GM12801 (cell line): ENCODE results near the gene SDR9C7.

Source experiments
- TF ChIP-seq, protein P1 (sequence below): IDR thresholded peaks from one replicate; pipeline ENCODE4 v1.5.1; 2011; ENCODE audit warnings: control low read depth; ENCODE audit not compliant: insufficient read length; ENCODE audit errors: extremely low read depth

Gene SDR9C7

DNA sequence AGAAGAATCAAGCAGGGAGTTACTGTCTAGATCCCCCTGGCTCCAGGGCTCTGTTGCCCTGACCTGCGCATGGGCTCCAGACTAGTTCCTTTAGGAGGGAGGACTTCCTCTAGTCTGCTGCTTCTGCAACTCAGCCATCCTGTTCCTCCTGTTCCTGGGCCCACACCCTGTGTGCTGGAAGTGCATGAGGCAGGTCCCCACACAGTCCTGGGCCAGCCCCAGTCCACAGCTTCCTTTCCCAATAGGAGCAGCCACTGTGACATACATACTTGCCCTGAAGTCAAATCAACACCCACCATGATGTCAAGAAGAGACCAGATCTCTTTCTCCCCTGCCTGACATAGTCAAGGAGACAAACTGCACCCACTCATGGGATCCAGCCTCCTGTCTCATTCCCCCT, 1.3 kb downstream of the SDR9C7 start:
- TF ChIP-seq, protein P1, sequence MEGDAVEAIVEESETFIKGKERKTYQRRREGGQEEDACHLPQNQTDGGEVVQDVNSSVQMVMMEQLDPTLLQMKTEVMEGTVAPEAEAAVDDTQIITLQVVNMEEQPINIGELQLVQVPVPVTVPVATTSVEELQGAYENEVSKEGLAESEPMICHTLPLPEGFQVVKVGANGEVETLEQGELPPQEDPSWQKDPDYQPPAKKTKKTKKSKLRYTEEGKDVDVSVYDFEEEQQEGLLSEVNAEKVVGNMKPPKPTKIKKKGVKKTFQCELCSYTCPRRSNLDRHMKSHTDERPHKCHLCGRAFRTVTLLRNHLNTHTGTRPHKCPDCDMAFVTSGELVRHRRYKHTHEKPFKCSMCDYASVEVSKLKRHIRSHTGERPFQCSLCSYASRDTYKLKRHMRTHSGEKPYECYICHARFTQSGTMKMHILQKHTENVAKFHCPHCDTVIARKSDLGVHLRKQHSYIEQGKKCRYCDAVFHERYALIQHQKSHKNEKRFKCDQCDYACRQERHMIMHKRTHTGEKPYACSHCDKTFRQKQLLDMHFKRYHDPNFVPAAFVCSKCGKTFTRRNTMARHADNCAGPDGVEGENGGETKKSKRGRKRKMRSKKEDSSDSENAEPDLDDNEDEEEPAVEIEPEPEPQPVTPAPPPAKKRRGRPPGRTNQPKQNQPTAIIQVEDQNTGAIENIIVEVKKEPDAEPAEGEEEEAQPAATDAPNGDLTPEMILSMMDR = no peak

DNA sequence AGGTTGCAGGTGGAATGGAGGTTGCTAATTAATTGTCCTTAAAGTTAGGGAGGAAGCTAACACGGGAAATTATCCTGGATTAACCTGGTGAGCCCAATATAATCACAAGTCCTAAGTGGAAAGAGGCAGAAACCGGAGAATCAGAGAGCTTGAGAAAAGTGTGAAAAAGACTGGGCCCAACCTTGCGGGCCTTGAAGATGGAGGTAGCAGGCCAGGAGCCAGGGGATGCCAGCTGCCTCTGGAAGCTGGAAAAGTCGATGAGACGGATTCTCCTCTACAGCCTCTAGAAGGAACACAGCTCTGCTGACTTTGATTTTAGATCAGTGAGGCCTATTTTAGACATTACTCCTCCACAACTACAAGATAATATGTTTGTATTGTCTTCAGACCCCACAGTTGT, 2.1 kb downstream of the SDR9C7 start:
- TF ChIP-seq, protein P1 = no peak

DNA sequence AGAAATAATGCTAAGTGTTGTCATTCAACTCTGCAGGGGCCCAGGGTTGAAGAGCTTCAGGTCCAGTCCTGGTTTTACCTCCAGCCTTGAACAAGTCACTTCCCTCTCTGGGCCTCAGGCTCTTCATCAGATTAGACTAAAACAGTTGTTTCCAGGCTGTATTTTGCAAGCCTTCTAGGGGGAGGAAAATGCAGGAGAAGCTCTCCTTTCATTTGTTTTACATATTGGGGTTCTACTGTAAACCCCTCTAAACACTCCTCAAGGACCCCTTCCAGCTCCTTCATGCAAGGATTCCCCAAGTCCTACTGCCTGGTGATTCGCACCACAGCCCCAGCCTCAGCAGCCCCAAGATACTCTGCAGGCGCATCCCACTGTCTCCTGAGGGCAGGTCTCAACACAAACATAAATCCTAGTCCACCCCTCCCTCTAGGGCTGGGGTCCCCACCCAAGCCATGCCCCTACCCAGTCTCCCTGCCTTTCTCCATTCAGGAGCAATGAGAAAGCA, 2.7 kb downstream of the SDR9C7 start:
- TF ChIP-seq, protein P1 = no peak

DNA sequence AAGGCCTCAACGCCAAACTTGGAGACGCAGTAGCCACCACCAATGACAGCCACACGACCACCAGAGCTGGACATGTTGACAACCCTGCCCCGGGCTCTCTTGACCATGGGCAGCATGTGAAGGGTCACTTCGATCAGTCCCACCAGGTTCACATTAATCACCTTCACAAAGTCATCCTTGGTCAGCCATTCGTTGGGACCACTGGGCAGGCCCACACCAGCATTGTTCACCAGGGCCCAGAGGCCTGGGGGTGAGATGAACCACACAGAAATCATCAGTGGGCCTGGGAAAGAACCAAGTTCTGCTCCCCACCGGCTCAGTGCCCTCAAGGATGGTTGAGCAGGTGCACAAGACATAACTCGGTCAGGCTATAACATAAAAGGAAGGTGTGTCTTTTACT, 4.0 kb downstream of the SDR9C7 start:
- TF ChIP-seq, protein P1 = no peak

DNA sequence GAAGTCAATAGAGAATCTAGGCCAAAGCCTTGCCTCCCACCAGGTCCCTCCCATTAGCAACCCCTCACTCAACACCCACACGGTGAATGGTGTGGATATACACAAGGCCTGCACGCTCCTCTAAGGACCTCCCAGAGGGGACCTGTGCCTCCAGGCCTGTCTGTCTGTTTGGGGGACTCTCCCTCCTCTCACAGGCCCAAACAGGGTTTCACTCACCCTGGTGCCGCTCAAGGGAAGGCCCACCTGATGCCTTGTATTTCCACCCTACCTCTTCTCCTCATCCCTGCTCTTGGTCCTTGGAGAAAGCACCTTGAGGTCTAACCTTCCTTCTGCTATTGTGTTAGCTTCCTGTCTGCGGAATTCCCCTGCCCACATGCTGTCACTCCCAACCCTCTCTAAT, 4.4 kb downstream of the SDR9C7 start:
- TF ChIP-seq, protein P1 = no peak

DNA sequence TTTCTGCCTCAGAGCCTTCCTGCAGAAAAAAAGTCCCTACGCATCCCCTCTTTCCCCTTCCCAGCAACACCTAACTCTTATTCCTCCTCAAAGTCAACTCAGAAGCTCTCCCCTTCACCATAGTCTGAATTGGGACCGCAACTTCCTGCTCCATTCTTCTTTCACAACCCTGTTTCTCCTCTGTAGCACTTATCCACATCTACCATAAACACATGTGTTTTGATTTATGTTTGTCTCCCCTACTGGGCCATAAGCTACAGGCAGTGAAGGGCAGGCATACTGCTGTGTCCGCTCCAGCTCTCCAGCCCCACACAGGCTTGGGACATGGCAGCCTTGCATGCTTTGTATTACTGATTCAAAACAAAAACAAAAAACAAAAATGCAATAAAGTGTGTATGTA, 5.9 kb downstream of the SDR9C7 start:
- TF ChIP-seq, protein P1 = no peak

DNA sequence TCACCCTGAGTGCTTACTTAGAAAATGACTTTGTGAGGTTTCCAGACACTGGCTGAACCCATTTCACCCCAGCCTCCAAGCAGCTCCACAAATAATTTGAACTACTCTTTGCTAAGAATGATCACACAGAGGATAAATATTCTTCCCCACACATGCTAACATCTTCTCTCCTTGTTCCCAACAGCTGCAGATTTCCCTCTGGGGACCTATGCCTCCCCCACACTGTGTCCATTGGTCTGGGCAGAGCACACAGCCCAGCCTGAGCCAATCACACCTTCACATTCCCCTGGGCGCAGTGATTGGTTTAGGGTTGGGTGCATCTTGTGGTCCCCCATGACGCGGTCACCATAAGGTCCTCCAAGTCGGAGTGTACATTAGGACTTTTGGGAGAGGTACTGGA, 6.9 kb downstream of the SDR9C7 start:
- TF ChIP-seq, protein P1 = no peak

DNA sequence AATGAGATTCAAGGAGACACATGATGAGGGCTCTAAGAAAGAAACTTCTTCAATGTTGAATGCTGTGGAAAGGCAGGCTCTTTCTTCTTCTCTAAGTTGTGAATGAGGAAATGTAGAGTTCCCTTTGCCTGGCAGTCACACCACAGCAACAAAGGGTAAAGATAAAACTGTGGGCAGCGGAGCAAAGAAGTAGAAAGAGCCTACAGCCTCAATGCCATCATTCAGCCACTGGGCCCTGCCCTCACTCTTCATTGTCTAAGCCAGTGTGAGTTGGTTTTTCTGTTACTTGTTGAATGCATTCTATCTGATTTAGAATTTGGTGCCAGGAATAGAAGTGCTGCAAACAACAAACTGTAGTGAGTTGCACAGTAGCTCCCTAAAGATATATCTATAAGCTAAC, 12.2 kb downstream of the SDR9C7 start:
- TF ChIP-seq, protein P1 = no peak
